Calu3 (cell line): Measurements from ENCODE around the gene DLL1. TPM values are rescaled to one million over a fixed set of nuclear protein-coding genes. Genes with fewer than 3 reads are reported as not detected.

Experiments used
- BruUV-seq: library from RNA; stranded (reverse); fragments of 400-500 nt; replicated peaks from 2 replicates; lab custom pipeline; 2021; lab: Mats Ljungman, UMichigan
- CTCF ChIA-PET: fragments of 300-600 bp; sonication (Branson Sonifier 250); formaldehyde crosslinking; loops from one replicate; lab custom pipeline; 2022; ENCODE audit warnings: antibody characterized with exemption; lab: Charles Lee
- DNase-seq: peaks from one replicate; pipeline ENCODE4 v3.0.0; 2022
- H3K27ac Mint-ChIP-seq: one replicate; pipeline ENCODE4 v1.8.0; 2022; ENCODE audit warnings: mixed read lengths; ENCODE audit not compliant: unreplicated experiment
- H3K27me3 Mint-ChIP-seq: one replicate; pipeline ENCODE4 v1.8.0; 2022; ENCODE audit warnings: mixed read lengths; ENCODE audit not compliant: unreplicated experiment
- H3K36me3 Mint-ChIP-seq: one replicate; pipeline ENCODE4 v1.8.0; 2022; ENCODE audit warnings: mild to moderate bottlenecking, moderate library complexity, mixed read lengths; ENCODE audit not compliant: insufficient read depth, unreplicated experiment
- H3K4me1 Mint-ChIP-seq: one replicate; pipeline ENCODE4 v1.8.0; 2022; ENCODE audit warnings: mild to moderate bottlenecking, low read depth, mixed read lengths; ENCODE audit not compliant: unreplicated experiment
- H3K4me3 Mint-ChIP-seq: one replicate; pipeline ENCODE4 v1.8.0; 2022; ENCODE audit warnings: mild to moderate bottlenecking, low read depth, moderate library complexity, mixed read lengths; ENCODE audit not compliant: unreplicated experiment
- H3K9me3 Mint-ChIP-seq: one replicate; pipeline ENCODE4 v1.8.0; 2022; ENCODE audit warnings: low read depth, mixed read lengths; ENCODE audit not compliant: unreplicated experiment
- CTCF ChIP-seq: fragments of 200-600 bp; IDR thresholded peaks from one replicate; pipeline ENCODE4 v1.8.0; 2022; ENCODE audit warnings: antibody characterized with exemption; ENCODE audit not compliant: unreplicated experiment
- intact Hi-C: fragments of 100-400 bp; cut with micrococcal nuclease; formaldehyde crosslinking; loops from one replicate; pipeline ENCODE4 v1.10.0; 2022; ENCODE audit not compliant: unreplicated experiment
- total RNA-seq: library from RNA; stranded (reverse); gene quantifications from 2 replicates; pipeline ENCODE4 v1.2.3, GENCODE V29; 2022

DLL1 gene
- total RNA-seq, 1 experiment from 2014 or later: 0.14 TPM

DNA sequence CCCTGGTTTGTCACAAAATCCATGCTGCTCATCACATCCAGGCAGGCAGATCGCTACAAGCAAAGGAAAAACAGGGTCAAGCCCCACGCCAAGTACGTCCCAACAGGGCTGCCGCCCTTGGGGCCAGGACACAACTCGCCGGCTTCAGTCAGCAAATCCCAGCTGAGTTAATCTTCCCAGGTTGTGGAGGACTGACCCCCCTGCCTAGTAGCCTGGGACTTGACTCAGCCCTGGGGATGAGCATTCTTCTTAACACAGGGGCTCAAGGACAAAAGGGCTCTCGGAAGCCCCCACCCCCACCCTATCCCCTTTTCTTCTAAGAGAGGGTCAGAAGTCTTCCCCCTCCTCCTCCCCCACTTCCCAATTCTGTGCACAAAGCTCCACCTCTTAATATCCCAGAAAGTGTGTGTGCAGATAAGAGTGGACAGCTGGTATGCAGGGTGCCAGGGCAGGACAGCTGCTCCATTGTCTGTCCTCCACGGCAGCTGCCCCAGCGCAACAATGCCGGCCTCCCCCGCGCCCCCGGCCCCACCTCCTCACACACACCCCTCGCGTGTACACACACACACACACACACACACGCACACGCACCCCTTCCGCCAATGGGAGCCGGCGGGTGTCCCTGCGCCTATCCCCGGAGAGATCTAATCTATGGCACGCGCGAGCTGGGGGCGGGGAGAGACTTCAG, 4.5 kb downstream of the DLL1 start:
- Mint-ChIP-seq H3K27me3 (peaks cover 64% of the 10 kb centered on the region), H3K36me3 (peaks cover 6% of the 10 kb centered on the region), H3K4me3 (no peak overlapping the region), H3K4me1 (peaks cover 7% of the 10 kb centered on the region), H3K27ac (no peak overlapping the region), H3K9me3 (no peaks in the 10 kb centered on the region)
- BruUV-seq: no TSS peak
- TF ChIP-seq CTCF: no peak
- DNase-seq: no peak
- CTCF ChIA-PET: no interaction called here
- intact Hi-C loops: no loop called here

GRCh38 chr6:170285482-170285881, 5.4 kb downstream of the DLL1 start:
- peaks cover 58% of the 10 kb centered on the region for H3K27me3 Mint-ChIP-seq
- no peak for TF ChIP-seq CTCF

DNA sequence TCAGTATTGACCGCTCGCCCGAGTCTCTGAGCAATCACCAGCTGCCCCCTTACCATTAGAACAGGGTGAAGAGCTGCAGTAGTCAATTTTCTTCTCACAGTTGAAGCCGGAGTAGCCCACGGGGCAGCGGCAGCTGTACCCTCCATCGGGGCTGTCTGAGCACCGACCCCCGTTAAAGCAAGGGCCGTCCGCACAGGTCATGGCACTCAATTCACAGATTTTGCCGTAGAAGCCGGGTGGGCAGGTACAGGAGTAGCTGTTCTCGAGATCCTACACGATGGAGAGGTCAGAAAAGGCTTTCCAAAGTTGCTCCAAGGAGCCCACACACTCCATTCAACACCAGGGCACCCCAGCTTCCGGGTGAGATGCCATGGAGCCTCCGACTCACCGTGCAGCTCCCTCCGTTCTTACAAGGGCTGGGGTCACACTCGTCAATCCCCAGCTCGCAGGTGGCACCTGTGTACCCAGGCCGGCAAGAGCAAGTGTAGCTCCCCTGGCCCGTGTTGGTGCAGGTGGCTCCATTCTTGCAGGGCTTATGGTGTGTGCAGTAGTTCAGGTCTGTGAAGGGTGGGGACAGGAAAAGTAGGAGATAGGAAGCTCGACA, 5.9 kb downstream of the DLL1 start:
- no peak overlapping the region for H3K4me3 Mint-ChIP-seq
- no peak for DNase-seq
- H3K4me1 Mint-ChIP-seq: peaks cover 15% of the 10 kb centered on the region
- intact Hi-C loops: no loop called here
- no TSS peak for BruUV-seq
- TF ChIP-seq CTCF: no peak
- H3K9me3 Mint-ChIP-seq: no peaks in the 10 kb centered on the region
- peaks cover 58% of the 10 kb centered on the region for H3K27me3 Mint-ChIP-seq
- CTCF ChIA-PET: no interaction called here
- H3K27ac Mint-ChIP-seq: no peak overlapping the region
- H3K36me3 Mint-ChIP-seq: peaks cover under 1% of the 10 kb centered on the region

More at GRCh38 chr6:170285482-170285881, 5.4 kb downstream of the DLL1 start:
- BruUV-seq: no TSS peak
- no peak for DNase-seq
- Mint-ChIP-seq H3K4me3 (no peak overlapping the region), H3K36me3 (peaks cover 6% of the 10 kb centered on the region), H3K27ac (no peak overlapping the region), H3K9me3 (no peaks in the 10 kb centered on the region), H3K4me1 (peaks cover 10% of the 10 kb centered on the region)
- intact Hi-C loops: no loop called here
- CTCF ChIA-PET: no interaction called here

GRCh38 chr6:170284126-170284773, 6.6 kb downstream of the DLL1 start:
- Mint-ChIP-seq H3K4me3 (no peak overlapping the region), H3K27me3 (peaks cover 54% of the 10 kb centered on the region), H3K27ac (no peak overlapping the region), H3K9me3 (no peaks in the 10 kb centered on the region), H3K36me3 (no peaks in the 10 kb centered on the region), H3K4me1 (peaks cover 20% of the 10 kb centered on the region)
- intact Hi-C loops: no loop called here
- CTCF ChIA-PET: no interaction called here
- TF ChIP-seq CTCF: no peak
- no peak for DNase-seq
- no TSS peak for BruUV-seq
